SK-N-SH (cell line): ENCODE results near the gene KRT81.
"Not testable (repeated sequence)": the region's sequence is repeated elsewhere in the genome, so short reads cannot be mapped to it uniquely, and the experiment has no call there.

Experiments
- CHD2 ChIP-seq: fragments of 150-350 bp; IDR thresholded peaks from 2 replicates; pipeline ENCODE4 v1.6.1; 2018; ENCODE audit warnings: low read length; ENCODE audit not compliant: partially characterized antibody
- CTCF ChIP-seq: fragments of 200-600 bp; sonication (generic); IDR thresholded peaks from 2 replicates; pipeline ENCODE4 v1.6.1; 2017; ENCODE audit warnings: antibody characterized with exemption, mild to moderate bottlenecking, moderate library complexity
- EP300 ChIP-seq, 2 experiments: IDR thresholded peaks; 2 replicates each; pipeline versions ENCODE4 v1.4.0 to v1.6.1; 2012; ENCODE audit warnings: borderline replicate concordance in 1 of 2, low read depth in 1 of 2, low read length in 1 of 2
- NFIC ChIP-seq: IDR thresholded peaks from 2 replicates; pipeline ENCODE4 v1.4.0; 2012; ENCODE audit warnings: borderline replicate concordance
- REST ChIP-seq: IDR thresholded peaks from 2 replicates; pipeline ENCODE4 v1.6.1; 2012; ENCODE audit warnings: mild to moderate bottlenecking, low read depth, low read length, moderate library complexity
- TAF1 ChIP-seq: IDR thresholded peaks from 2 replicates; pipeline ENCODE4 v1.6.1; 2012; ENCODE audit warnings: low read depth, mild to moderate bottlenecking, low read length, moderate library complexity, borderline replicate concordance

GRCh38 chr12:52257922-52258321, 33.4 kb downstream of the KRT81 start:
- not testable (repeated sequence) for TF ChIP-seq TAF1; CTCF; EP300 (IDR thresholded peaks at IDR 0.05; ENCODE audit: borderline replicate concordance in 1 of 2, low read depth in 1 of 2, low read length in 1 of 2); CHD2; REST; NFIC
